Urinary bladder (tissue), 4 donors: ENCODE data around the gene ERC2. TPM values are rescaled to one million over a fixed set of nuclear protein-coding genes. Genes with fewer than 3 reads are reported as not detected.
A peak's percentile ranks its signal among the peaks of the same experiment; 100 is the strongest.

ENCODE experiments used
- DNase-seq: peaks from one replicate; pipeline ENCODE4 v3.0.0-alpha.2; 2015; ENCODE audit errors: extremely low spot score
- H3K27ac ChIP-seq: one replicate; pipeline ENCODE4 v1.5.1; 2013; ENCODE audit warnings: low read depth, mild to moderate bottlenecking, moderate library complexity
- H3K36me3 ChIP-seq: one replicate; pipeline ENCODE4 v1.6.1; 2013; ENCODE audit warnings: mild to moderate bottlenecking, moderate library complexity; ENCODE audit not compliant: insufficient read depth
- H3K4me1 ChIP-seq: one replicate; pipeline ENCODE4 v1.6.1; 2013; ENCODE audit warnings: mild to moderate bottlenecking, moderate library complexity; ENCODE audit not compliant: insufficient read depth
- H3K4me3 ChIP-seq: one replicate; pipeline ENCODE4 v1.5.1; 2013; ENCODE audit warnings: low read depth, low read length
- WGBS: extraction: QIAGEN DNeasy Blood & Tissue Kit; methylation state at CpG from one replicate; pipeline ENCODE4 v1.1.7; 2013; 5-methylcytosine and 5-hydroxymethylcytosine counted together
- polyA plus RNA-seq: library from polyadenylated mRNA; stranded (reverse); fragments of 200-250 nt; gene quantifications from one replicate; pipeline ENCODE4 v1.2.3, GENCODE V29; 2013
- total RNA-seq: library from RNA; depleted of rRNA; stranded (reverse); fragments of >200 nt; gene quantifications from one replicate; pipeline ENCODE4 v1.2.3, GENCODE V29; 2014
- donor health status: healthy with polysubstance abuse.
- donor health status: healthy.

The ERC2 gene
- total and polyA plus RNA-seq, 2 donors, result 0.49 to 3.0 TPM

GRCh38 chr3:55907616-55908015, 560.7 kb downstream of the ERC2 start:
- DNase-seq, result no peak
- Histone ChIP-seq H3K36me3 (no peaks in the 10 kb centered on the region), H3K27ac (no peak overlapping the region), H3K4me1 (no peaks in the 10 kb centered on the region), H3K4me3 (no peak overlapping the region)
- WGBS, result 82% methylated on average over 3 of the region's 3 CpGs

- Histone ChIP-seq H3K27ac (no peak overlapping the region), H3K4me3 (no peak overlapping the region), H3K4me1 (no peaks in the 10 kb centered on the region), H3K36me3 (no peaks in the 10 kb centered on the region)
- DNase-seq, result no peak
- 92% methylated on average over 3 of the region's 3 CpGs for WGBS
Measured at GRCh38 chr3:55906896-55907295, 561.4 kb downstream of the ERC2 start.

- WGBS, result 75% methylated on average over 6 of the region's 6 CpGs
Measured at GRCh38 chr3:55904716-55905115, 563.6 kb downstream of the ERC2 start.

GRCh38 chr3:55903680-55904079, 564.6 kb downstream of the ERC2 start:
- no peak overlapping the region for H3K27ac ChIP-seq
- no peaks in the 10 kb centered on the region for H3K4me1 ChIP-seq
- H3K36me3 ChIP-seq, result no peaks in the 10 kb centered on the region
- H3K4me3 ChIP-seq, result no peak overlapping the region
- DNase-seq, result no peak
- 63% methylated on average over 3 of the region's 3 CpGs for WGBS

More at GRCh38 chr3:55904716-55905115, 563.6 kb downstream of the ERC2 start:
- no peak overlapping the region for H3K4me3 ChIP-seq
- no peak for DNase-seq
- no peak overlapping the region for H3K27ac ChIP-seq
- no peaks in the 10 kb centered on the region for H3K36me3 ChIP-seq
- H3K4me1 ChIP-seq, result no peaks in the 10 kb centered on the region

- H3K4me1 ChIP-seq, result no peaks in the 10 kb centered on the region
- no peak overlapping the region for H3K4me3 ChIP-seq
- no peak overlapping the region for H3K27ac ChIP-seq
- H3K36me3 ChIP-seq, result no peaks in the 10 kb centered on the region
- peak; percentile 20 for DNase-seq
- 73% methylated on average over 14 of the region's 14 CpGs for WGBS
Measured at GRCh38 chr3:55902221-55902900, 565.9 kb downstream of the ERC2 start.

GRCh38 chr3:55899887-55900286, 568.4 kb downstream of the ERC2 start:
- H3K36me3 ChIP-seq, result no peaks in the 10 kb centered on the region
- no peak overlapping the region for H3K4me3 ChIP-seq
- H3K4me1 ChIP-seq, result no peaks in the 10 kb centered on the region
- 77% methylated on average over 3 of the region's 3 CpGs for WGBS
- H3K27ac ChIP-seq, result no peak overlapping the region
- DNase-seq, result no peak

- Histone ChIP-seq H3K36me3 (no peaks in the 10 kb centered on the region), H3K27ac (no peak overlapping the region), H3K4me1 (no peaks in the 10 kb centered on the region), H3K4me3 (no peak overlapping the region)
- WGBS, result 61% methylated on average over 4 of the region's 4 CpGs
- DNase-seq, result no peak
Measured at GRCh38 chr3:55897573-55898224, 570.6 kb downstream of the ERC2 start.

- Histone ChIP-seq H3K36me3 (no peaks in the 10 kb centered on the region), H3K27ac (no peak overlapping the region), H3K4me1 (no peaks in the 10 kb centered on the region), H3K4me3 (no peak overlapping the region)
- no peak for DNase-seq
- WGBS, result 95% methylated on average over 5 of the region's 5 CpGs
Measured at GRCh38 chr3:55895897-55896566, 572.2 kb downstream of the ERC2 start.

GRCh38 chr3:55894605-55895004, 573.7 kb downstream of the ERC2 start:
- no peaks in the 10 kb centered on the region for H3K36me3 ChIP-seq
- H3K4me3 ChIP-seq, result no peak overlapping the region
- 90% methylated on average over 2 of the region's 2 CpGs for WGBS
- DNase-seq, result no peak
- no peaks in the 10 kb centered on the region for H3K4me1 ChIP-seq
- H3K27ac ChIP-seq, result no peak overlapping the region

- DNase-seq, result no peak
- Histone ChIP-seq H3K27ac (no peak overlapping the region), H3K4me1 (no peaks in the 10 kb centered on the region), H3K4me3 (no peak overlapping the region), H3K36me3 (no peaks in the 10 kb centered on the region)
- 83% methylated on average over 4 of the region's 4 CpGs for WGBS
Measured at GRCh38 chr3:55893045-55893664, 575.1 kb downstream of the ERC2 start.

- DNase-seq, result no peak
- 85% methylated on average over 2 of the region's 2 CpGs for WGBS
- H3K27ac ChIP-seq, result no peak overlapping the region
- no peak overlapping the region for H3K4me3 ChIP-seq
- H3K36me3 ChIP-seq, result no peaks in the 10 kb centered on the region
- no peaks in the 10 kb centered on the region for H3K4me1 ChIP-seq
Measured at GRCh38 chr3:55891106-55891505, 577.2 kb downstream of the ERC2 start.

- no peak for DNase-seq
- no peaks in the 10 kb centered on the region for H3K4me1 ChIP-seq
- WGBS, result 89% methylated on average over 7 of the region's 7 CpGs
- H3K36me3 ChIP-seq, result no peaks in the 10 kb centered on the region
- H3K4me3 ChIP-seq, result no peak overlapping the region
- H3K27ac ChIP-seq, result no peak overlapping the region
Measured at GRCh38 chr3:55888282-55888885, 579.9 kb downstream of the ERC2 start.

GRCh38 chr3:55885721-55886120, 582.5 kb downstream of the ERC2 start:
- DNase-seq, result no peak
- 32% methylated on average over 1 of the region's 1 CpG for WGBS
- H3K4me1 ChIP-seq, result no peaks in the 10 kb centered on the region
- no peaks in the 10 kb centered on the region for H3K36me3 ChIP-seq
- H3K4me3 ChIP-seq, result no peak overlapping the region
- no peak overlapping the region for H3K27ac ChIP-seq
